ENCODE measurements around the gene HELQ. TPM values are rescaled to one million over a fixed set of nuclear protein-coding genes. Genes with fewer than 3 reads are reported as not detected.

The HELQ gene
- total RNA-seq, 1 experiment from 2014 or later, result 14.6 TPM

GRCh38 chr4:83389037-83389720, 66.4 kb downstream of the HELQ start:
- no peaks in the 10 kb centered on the region for H3K27me3 ChIP-seq (ENCODE audit: insufficient read depth, low read length)
- H3K4me1 ChIP-seq (ENCODE audit: control insufficient read depth in 1 of 2, insufficient read depth in 2 of 2, low read length in 2 of 2), result no peaks in the 10 kb centered on the region
- no peak overlapping the region for H3K27ac ChIP-seq (ENCODE audit: low read depth, low read length)
- RAD21 ChIA-PET (ENCODE audit: low non-redundant PET in 1 of 2, low total read pairs in 2 of 2, uncharacterized antibody in 2 of 2, unreplicated experiment in 2 of 2), result no interaction called here
- H3K4me2 ChIP-seq (ENCODE audit: low read length), result no peak overlapping the region
- TF ChIP-seq EGR1 (IDR thresholded peaks at IDR 0.05; ENCODE audit: low read depth) (no peak), MAX (IDR thresholded peaks at IDR 0.05) (no peak), SP1 (IDR thresholded peaks at IDR 0.05; ENCODE audit: low read depth) (no peak), JUND (IDR thresholded peaks at IDR 0.05) (no peak)
- CTCF ChIA-PET, result interaction anchor here (0.6 kb wide), 1 partner anchor 927 kb away, joined by 3 read pairs; no protein-coding TSS in a partner anchor
- no peaks in the 10 kb centered on the region for H3K79me2 ChIP-seq (ENCODE audit: insufficient read depth, low read length)
- BruUV-seq (replicated peaks), result no TSS peak
- no peak overlapping the region for H3K4me3 ChIP-seq (replicated peaks in 1 of 2; ENCODE audit: low read depth in 1 of 2, low read length in 2 of 2)
- H3K36me3 ChIP-seq (ENCODE audit: control insufficient read depth in 1 of 2, insufficient read depth in 2 of 2, low read length in 2 of 2), result no peaks in the 10 kb centered on the region
- intact Hi-C loops (cut with micrococcal nuclease), result no loop called here
- no peak overlapping the region for H3K9ac ChIP-seq (ENCODE audit: low read length)
- POLR2A ChIA-PET, result no interaction called here
- no peaks in the 10 kb centered on the region for H3K9me2 ChIP-seq (ENCODE audit: insufficient read depth)
- DNase-seq (ENCODE audit: low read depth, low spot score) (no peak), ATAC-seq (no peak)
- H4K20me1 ChIP-seq (ENCODE audit: insufficient read depth), result no peaks in the 10 kb centered on the region
- no peaks in the 10 kb centered on the region for H3K9me3 ChIP-seq (ENCODE audit: control insufficient read depth in 1 of 2, insufficient read depth in 1 of 2, low read depth in 1 of 2, low read length in 2 of 2)
- H2AFZ ChIP-seq (ENCODE audit: low read depth, low read length, poor library complexity, severe bottlenecking), result no peak overlapping the region

- ChIA-PET POLR2A (no interaction called here), CTCF (no interaction called here)
- intact Hi-C loops (cut with micrococcal nuclease), result no loop called here
Measured at GRCh38 chr4:83388313-83388676, 67.3 kb downstream of the HELQ start.

More at GRCh38 chr4:83388313-83388676, 67.3 kb downstream of the HELQ start:
- RAD21 ChIA-PET (ENCODE audit: low non-redundant PET in 1 of 2, low total read pairs in 2 of 2, uncharacterized antibody in 2 of 2, unreplicated experiment in 2 of 2), result no interaction called here
- ATAC-seq (no peak), DNase-seq (ENCODE audit: low read depth, low spot score) (no peak)
- Histone ChIP-seq H3K36me3 (ENCODE audit: control insufficient read depth in 1 of 2, insufficient read depth in 2 of 2, low read length in 2 of 2) (no peaks in the 10 kb centered on the region), H3K4me1 (ENCODE audit: control insufficient read depth in 1 of 2, insufficient read depth in 2 of 2, low read length in 2 of 2) (no peaks in the 10 kb centered on the region), H3K9me3 (ENCODE audit: control insufficient read depth in 1 of 2, insufficient read depth in 1 of 2, low read depth in 1 of 2, low read length in 2 of 2) (no peaks in the 10 kb centered on the region), H3K4me3 (replicated peaks in 1 of 2; ENCODE audit: low read depth in 1 of 2, low read length in 2 of 2) (no peak overlapping the region), H2AFZ (ENCODE audit: low read depth, low read length, poor library complexity, severe bottlenecking) (no peak overlapping the region), H3K27ac (ENCODE audit: low read depth, low read length) (no peak overlapping the region), H3K27me3 (ENCODE audit: insufficient read depth, low read length) (no peaks in the 10 kb centered on the region), H4K20me1 (ENCODE audit: insufficient read depth) (no peaks in the 10 kb centered on the region), H3K9ac (ENCODE audit: low read length) (no peak overlapping the region), H3K4me2 (ENCODE audit: low read length) (no peak overlapping the region), H3K9me2 (ENCODE audit: insufficient read depth) (no peaks in the 10 kb centered on the region), H3K79me2 (ENCODE audit: insufficient read depth, low read length) (no peaks in the 10 kb centered on the region)
- no TSS peak for BruUV-seq (replicated peaks)
- TF ChIP-seq RAD21 (IDR thresholded peaks at IDR 0.05; ENCODE audit: low read depth), result 0 out of 2 replicates have a peak, but pooled peaks have one; percentile 10
- TF ChIP-seq ZFX (IDR thresholded peaks at IDR 0.05), result no peak

Data from HCT116 (cell line).